ENCODE measurements around the gene ZNF672.
"Not testable (repeated sequence)": the region's sequence is repeated elsewhere in the genome, so short reads cannot be mapped to it uniquely, and the experiment has no call there.

Gene ZNF672

GRCh38 chr1:248821101-248821500 lies 16.9 kb upstream of the ZNF672 start:
- no peaks in the 10 kb centered on the region for H3K27me3 Mint-ChIP-seq
- no peak overlapping the region for H3K4me3 Mint-ChIP-seq
- H3K9me3 Mint-ChIP-seq, result no peaks in the 10 kb centered on the region
- H3K27ac Mint-ChIP-seq, result no peak overlapping the region
- peaks cover 29% of the 10 kb centered on the region for H3K36me3 Mint-ChIP-seq (ENCODE audit: low read depth)
- H3K4me1 Mint-ChIP-seq (ENCODE audit: low read depth), result peaks cover 72% of the 10 kb centered on the region

- H3K4me3 Mint-ChIP-seq, result no peak overlapping the region
- no peak overlapping the region for H3K27ac Mint-ChIP-seq
- H3K4me1 Mint-ChIP-seq (ENCODE audit: low read depth), result peaks cover 72% of the 10 kb centered on the region
- no peaks in the 10 kb centered on the region for H3K27me3 Mint-ChIP-seq
- peaks cover 29% of the 10 kb centered on the region for H3K36me3 Mint-ChIP-seq (ENCODE audit: low read depth)
- no peaks in the 10 kb centered on the region for H3K9me3 Mint-ChIP-seq
Measured at GRCh38 chr1:248821641-248822040, 16.4 kb upstream of the ZNF672 start.

- no peaks in the 10 kb centered on the region for H3K9me3 Mint-ChIP-seq
- peaks cover 29% of the 10 kb centered on the region for H3K36me3 Mint-ChIP-seq (ENCODE audit: low read depth)
- H3K4me3 Mint-ChIP-seq, result no peak overlapping the region
- H3K4me1 Mint-ChIP-seq (ENCODE audit: low read depth), result peaks cover 74% of the 10 kb centered on the region
- H3K27me3 Mint-ChIP-seq, result no peaks in the 10 kb centered on the region
- no peak overlapping the region for H3K27ac Mint-ChIP-seq
Measured at GRCh38 chr1:248822148-248823032, 15.6 kb upstream of the ZNF672 start.

GRCh38 chr1:248823517-248824001 lies 14.5 kb upstream of the ZNF672 start:
- peaks cover 67% of the 10 kb centered on the region for H3K4me1 Mint-ChIP-seq (ENCODE audit: low read depth)
- H3K27ac Mint-ChIP-seq, result no peak overlapping the region
- H3K9me3 Mint-ChIP-seq, result no peaks in the 10 kb centered on the region
- H3K4me3 Mint-ChIP-seq, result peak overlapping the region; percentile 95
- H3K27me3 Mint-ChIP-seq, result no peaks in the 10 kb centered on the region
- peaks cover 29% of the 10 kb centered on the region for H3K36me3 Mint-ChIP-seq (ENCODE audit: low read depth)

GRCh38 chr1:248824301-248824700 lies 13.7 kb upstream of the ZNF672 start:
- peaks cover 25% of the 10 kb centered on the region for H3K36me3 Mint-ChIP-seq (ENCODE audit: low read depth)
- peak overlapping the region; percentile 0 for H3K27ac Mint-ChIP-seq
- H3K4me1 Mint-ChIP-seq (ENCODE audit: low read depth), result peaks cover 61% of the 10 kb centered on the region

GRCh38 chr1:248824701-248825100 lies 13.3 kb upstream of the ZNF672 start:
- Mint-ChIP-seq H3K27me3 (no peaks in the 10 kb centered on the region), H3K27ac (peak overlapping the region; percentile 99), H3K4me1 (ENCODE audit: low read depth) (peaks cover 60% of the 10 kb centered on the region), H3K4me3 (peak overlapping the region; percentile 95), H3K9me3 (no peaks in the 10 kb centered on the region), H3K36me3 (ENCODE audit: low read depth) (peaks cover 25% of the 10 kb centered on the region)

More at GRCh38 chr1:248824301-248824700, 13.7 kb upstream of the ZNF672 start:
- H3K4me3 Mint-ChIP-seq, result peak overlapping the region; percentile 95
- H3K27me3 Mint-ChIP-seq, result no peaks in the 10 kb centered on the region
- no peaks in the 10 kb centered on the region for H3K9me3 Mint-ChIP-seq

GRCh38 chr1:248825136-248825535 lies 12.9 kb upstream of the ZNF672 start:
- Mint-ChIP-seq H3K36me3 (ENCODE audit: low read depth) (peaks cover 22% of the 10 kb centered on the region), H3K27me3 (no peaks in the 10 kb centered on the region), H3K9me3 (no peaks in the 10 kb centered on the region), H3K4me3 (peak overlapping the region; percentile 95), H3K4me1 (ENCODE audit: low read depth) (peaks cover 56% of the 10 kb centered on the region), H3K27ac (peak overlapping the region; percentile 99)

- Mint-ChIP-seq H3K36me3 (ENCODE audit: low read depth) (peaks cover 18% of the 10 kb centered on the region), H3K27ac (peak overlapping the region; percentile 99), H3K9me3 (no peaks in the 10 kb centered on the region), H3K4me1 (ENCODE audit: low read depth) (peaks cover 52% of the 10 kb centered on the region), H3K27me3 (no peaks in the 10 kb centered on the region), H3K4me3 (peak overlapping the region; percentile 95)
Measured at GRCh38 chr1:248825573-248825908, 12.5 kb upstream of the ZNF672 start.

GRCh38 chr1:248825909-248826760 lies 11.9 kb upstream of the ZNF672 start, which contains the start of gene SH3BP5L:
TSS of gene SH3BP5L (minus strand) at chr1:248825915. CDS start at chr1:248824935, 980 bp downstream.
- H3K36me3 Mint-ChIP-seq (ENCODE audit: low read depth), result peaks cover 12% of the 10 kb centered on the region
- H3K9me3 Mint-ChIP-seq, result no peaks in the 10 kb centered on the region
- H3K4me3 Mint-ChIP-seq, result peak within 1 kb of the TSS; percentile 95
- H3K27ac Mint-ChIP-seq, result peak within 1 kb of the TSS; percentile 99
- H3K4me1 Mint-ChIP-seq (ENCODE audit: low read depth), result peaks cover 47% of the 10 kb centered on the region
- H3K27me3 Mint-ChIP-seq, result no peaks in the 10 kb centered on the region

- Mint-ChIP-seq H3K4me1 (ENCODE audit: low read depth) (peaks cover 36% of the 10 kb centered on the region), H3K36me3 (ENCODE audit: low read depth) (peaks cover 3% of the 10 kb centered on the region), H3K27me3 (peaks cover 3% of the 10 kb centered on the region), H3K4me3 (no peak overlapping the region), H3K27ac (no peak overlapping the region), H3K9me3 (no peaks in the 10 kb centered on the region)
Measured at GRCh38 chr1:248828845-248829244, 9.2 kb upstream of the ZNF672 start.

GRCh38 chr1:248830718-248831017 lies 7.4 kb upstream of the ZNF672 start:
- not testable (repeated sequence) for H3K9me3 Mint-ChIP-seq; H3K36me3 Mint-ChIP-seq (ENCODE audit: low read depth); H3K4me3 Mint-ChIP-seq; H3K27me3 Mint-ChIP-seq; H3K27ac Mint-ChIP-seq
- peaks cover 18% of the 10 kb centered on the region for H3K4me1 Mint-ChIP-seq (ENCODE audit: low read depth)

GRCh38 chr1:248831842-248832241 lies 6.2 kb upstream of the ZNF672 start:
- Mint-ChIP-seq H3K9me3 (no peaks in the 10 kb centered on the region), H3K36me3 (ENCODE audit: low read depth) (no peaks in the 10 kb centered on the region), H3K27ac (no peak overlapping the region), H3K27me3 (peaks cover 3% of the 10 kb centered on the region), H3K4me1 (ENCODE audit: low read depth) (peaks cover 9% of the 10 kb centered on the region), H3K4me3 (no peak overlapping the region)

GRCh38 chr1:248834343-248834940 lies 3.6 kb upstream of the ZNF672 start:
- Mint-ChIP-seq H3K36me3 (ENCODE audit: low read depth) (no peaks in the 10 kb centered on the region), H3K9me3 (no peaks in the 10 kb centered on the region), H3K27ac (no peak overlapping the region), H3K27me3 (peaks cover 3% of the 10 kb centered on the region), H3K4me3 (no peak overlapping the region), H3K4me1 (ENCODE audit: low read depth) (peaks cover 6% of the 10 kb centered on the region)

- H3K27me3 Mint-ChIP-seq, result peaks cover 3% of the 10 kb centered on the region
- peaks cover 30% of the 10 kb centered on the region for H3K4me1 Mint-ChIP-seq (ENCODE audit: low read depth)
- H3K27ac Mint-ChIP-seq, result no peak overlapping the region
- no peaks in the 10 kb centered on the region for H3K36me3 Mint-ChIP-seq (ENCODE audit: low read depth)
- H3K9me3 Mint-ChIP-seq, result no peaks in the 10 kb centered on the region
- no peak overlapping the region for H3K4me3 Mint-ChIP-seq
Measured at GRCh38 chr1:248837045-248837780, 811 bp upstream of the ZNF672 start.
